GM19351 (cell line): ENCODE results near the gene IL15RA.
"Not testable (repeated sequence)": the region's sequence is repeated elsewhere in the genome, so short reads cannot be mapped to it uniquely, and the experiment has no call there.

Experiments used
- ATAC-seq: cut with Tn5 transposase; IDR thresholded peaks from one replicate; pipeline ENCODE4 v1.9.1; 2021; ENCODE audit warnings: mild to moderate bottlenecking, moderate library complexity; ENCODE audit not compliant: unreplicated experiment

IL15RA gene

GRCh38 chr10:5971315-5971832 is 6.0 kb downstream of the IL15RA start:
- ATAC-seq: peak; percentile 43

GRCh38 chr10:5970527-5970926 is 6.8 kb downstream of the IL15RA start:
- ATAC-seq: no peak

- no peak for ATAC-seq
Observed at GRCh38 chr10:5970066-5970465, 7.3 kb downstream of the IL15RA start.

GRCh38 chr10:5968681-5969453 is 8.5 kb downstream of the IL15RA start:
- ATAC-seq: no peak

GRCh38 chr10:5968037-5968680 is 9.2 kb downstream of the IL15RA start:
- no peak for ATAC-seq

- ATAC-seq: no peak
Observed at GRCh38 chr10:5965266-5965665, 12.1 kb downstream of the IL15RA start.

GRCh38 chr10:5964736-5965135 is 12.6 kb downstream of the IL15RA start:
- ATAC-seq: no peak

GRCh38 chr10:5963591-5963990 is 13.8 kb downstream of the IL15RA start:
- ATAC-seq: no peak

- no peak for ATAC-seq
Observed at GRCh38 chr10:5963071-5963470, 14.3 kb downstream of the IL15RA start.

GRCh38 chr10:5962358-5962940 is 14.9 kb downstream of the IL15RA start:
- not testable (repeated sequence) for ATAC-seq

GRCh38 chr10:5961405-5962100 is 15.8 kb downstream of the IL15RA start:
- ATAC-seq: no peak

GRCh38 chr10:5960973-5961275 is 16.4 kb downstream of the IL15RA start:
- not testable (repeated sequence) for ATAC-seq

GRCh38 chr10:5960070-5960972 is 17.0 kb downstream of the IL15RA start:
- no peak for ATAC-seq

- ATAC-seq: no peak
Observed at GRCh38 chr10:5959581-5960069, 17.7 kb downstream of the IL15RA start.

- ATAC-seq: no peak
Observed at GRCh38 chr10:5959142-5959541, 18.2 kb downstream of the IL15RA start.

GRCh38 chr10:5958675-5959074 is 18.7 kb downstream of the IL15RA start:
- no peak for ATAC-seq

GRCh38 chr10:5958077-5958476 is 19.3 kb downstream of the IL15RA start:
- no peak for ATAC-seq

- ATAC-seq: no peak
Observed at GRCh38 chr10:5956146-5956936, 21.0 kb downstream of the IL15RA start.

- ATAC-seq: no peak
Observed at GRCh38 chr10:5953676-5954075, 23.7 kb downstream of the IL15RA start.
